ENCODE measurements around the gene RASSF5. TPM values are rescaled to one million over a fixed set of nuclear protein-coding genes. Genes with fewer than 3 reads are reported as not detected.

The RASSF5 gene
- total and polyA plus RNA-seq, 2 experiments from 2014 or later: 1.6 to 2.0 TPM

- no peak overlapping the region for H3K4me2 ChIP-seq
- no peak overlapping the region for H2AFZ ChIP-seq
- no peak for TF ChIP-seq CTCF (IDR thresholded peaks at IDR 0.05; ENCODE audit: poor library complexity)
- TF ChIP-seq EZH2 (IDR thresholded peaks at IDR 0.05; ENCODE audit: borderline replicate concordance): no peak
- TF ChIP-seq EZH2phosphoT487 (IDR thresholded peaks at IDR 0.05; ENCODE audit: low read depth, severe bottlenecking, unreplicated experiment): no peak
- no peaks in the 10 kb centered on the region for H4K20me1 ChIP-seq (ENCODE audit: insufficient read depth, poor library complexity, severe bottlenecking)
- no peaks in the 10 kb centered on the region for H3K9me2 ChIP-seq (replicated peaks; ENCODE audit: insufficient read depth)
- H3K36me3 ChIP-seq (replicated peaks; ENCODE audit: insufficient read depth, low read depth): no peaks in the 10 kb centered on the region
- WGBS (ENCODE audit: low lambda C conversion rate, missing lambda C conversion rate): 81% methylated on average over 3 of the region's 3 CpGs
- H3K4me1 ChIP-seq (ENCODE audit: insufficient read depth): peaks cover 7% of the 10 kb centered on the region
- no peak overlapping the region for H3K4me3 ChIP-seq
- H3K9me3 ChIP-seq (ENCODE audit: low read depth): no peaks in the 10 kb centered on the region
- no peak overlapping the region for H3K27ac ChIP-seq
- no peaks in the 10 kb centered on the region for H3K79me2 ChIP-seq
- H3K27me3 ChIP-seq: no peaks in the 10 kb centered on the region
- DNase-seq (ENCODE audit: low spot score): no peak
Measured at GRCh38 chr1:206495493-206496046, 11.8 kb upstream of the RASSF5 start.

GRCh38 chr1:206496131-206496793, 11.1 kb upstream of the RASSF5 start:
- Histone ChIP-seq H3K9me3 (ENCODE audit: low read depth) (no peaks in the 10 kb centered on the region), H3K4me2 (no peak overlapping the region), H3K79me2 (no peaks in the 10 kb centered on the region), H3K36me3 (replicated peaks; ENCODE audit: insufficient read depth, low read depth) (no peaks in the 10 kb centered on the region), H2AFZ (no peak overlapping the region), H4K20me1 (ENCODE audit: insufficient read depth, poor library complexity, severe bottlenecking) (no peaks in the 10 kb centered on the region), H3K9me2 (replicated peaks; ENCODE audit: insufficient read depth) (no peaks in the 10 kb centered on the region), H3K27me3 (no peaks in the 10 kb centered on the region), H3K4me1 (ENCODE audit: insufficient read depth) (peaks cover 10% of the 10 kb centered on the region), H3K4me3 (no peak overlapping the region), H3K27ac (no peak overlapping the region)
- DNase-seq (ENCODE audit: low spot score): no peak
- TF ChIP-seq EZH2 (IDR thresholded peaks at IDR 0.05; ENCODE audit: borderline replicate concordance): no peak
- no peak for TF ChIP-seq CTCF (IDR thresholded peaks at IDR 0.05; ENCODE audit: poor library complexity)
- no peak for TF ChIP-seq EZH2phosphoT487 (IDR thresholded peaks at IDR 0.05; ENCODE audit: low read depth, severe bottlenecking, unreplicated experiment)
- WGBS (ENCODE audit: low lambda C conversion rate, missing lambda C conversion rate): 72% methylated on average over 6 of the region's 6 CpGs

GRCh38 chr1:206497363-206497762, 10.0 kb upstream of the RASSF5 start:
- Histone ChIP-seq H3K79me2 (no peaks in the 10 kb centered on the region), H2AFZ (no peak overlapping the region), H3K4me1 (ENCODE audit: insufficient read depth) (peaks cover 10% of the 10 kb centered on the region), H3K36me3 (replicated peaks; ENCODE audit: insufficient read depth, low read depth) (no peaks in the 10 kb centered on the region), H4K20me1 (ENCODE audit: insufficient read depth, poor library complexity, severe bottlenecking) (no peaks in the 10 kb centered on the region), H3K9me3 (ENCODE audit: low read depth) (no peaks in the 10 kb centered on the region), H3K4me2 (no peak overlapping the region), H3K4me3 (no peak overlapping the region), H3K27me3 (no peaks in the 10 kb centered on the region), H3K9me2 (replicated peaks; ENCODE audit: insufficient read depth) (no peaks in the 10 kb centered on the region), H3K27ac (no peak overlapping the region)
- WGBS (ENCODE audit: low lambda C conversion rate, missing lambda C conversion rate): 84% methylated on average over 4 of the region's 4 CpGs
- no peak for DNase-seq (ENCODE audit: low spot score)
- TF ChIP-seq CTCF (IDR thresholded peaks at IDR 0.05; ENCODE audit: poor library complexity) (no peak), EZH2phosphoT487 (IDR thresholded peaks at IDR 0.05; ENCODE audit: low read depth, severe bottlenecking, unreplicated experiment) (no peak), EZH2 (IDR thresholded peaks at IDR 0.05; ENCODE audit: borderline replicate concordance) (no peak)

Data from hepatocyte (in vitro differentiated cells).